KMS-11 (cell line): Measurements from ENCODE around the gene EIF4B.
A peak's percentile ranks its signal among the peaks of the same experiment; 100 is the strongest.

Experiments
- H2AFZ ChIP-seq: fragments of 200-600 bp; sonication (generic); 2 replicates; pipeline ENCODE4 v1.6.1; 2016; ENCODE audit warnings: antibody characterized with exemption, mixed run types, low read depth
- H3K27ac ChIP-seq: fragments of 200-600 bp; sonication (generic); 2 replicates; pipeline ENCODE4 v1.6.1; 2016; ENCODE audit warnings: mild to moderate bottlenecking, mixed run types
- H3K27me3 ChIP-seq: fragments of 200-600 bp; sonication (generic); 2 replicates; pipeline ENCODE4 v1.6.1; 2017; ENCODE audit warnings: mild to moderate bottlenecking, low read depth, mixed run types, moderate library complexity; ENCODE audit not compliant: insufficient read depth
- H3K36me3 ChIP-seq: fragments of 200-600 bp; sonication (generic); 2 replicates; pipeline ENCODE4 v1.6.1; 2017; ENCODE audit warnings: mild to moderate bottlenecking, mixed run types; ENCODE audit not compliant: insufficient read depth
- H3K4me1 ChIP-seq: fragments of 200-600 bp; sonication (generic); 2 replicates; pipeline ENCODE4 v1.6.1; 2016; ENCODE audit warnings: mild to moderate bottlenecking, low read depth, mixed run types; ENCODE audit not compliant: poor library complexity, severe bottlenecking
- H3K4me2 ChIP-seq: fragments of 200-600 bp; sonication (generic); 2 replicates; pipeline ENCODE4 v1.7.0; 2016; ENCODE audit warnings: mild to moderate bottlenecking, mixed run types
- H3K4me3 ChIP-seq: fragments of 200-600 bp; sonication (generic); IDR thresholded peaks from 2 replicates; pipeline ENCODE4 v1.6.1; 2017; ENCODE audit warnings: low read depth, low read length, mixed read lengths; ENCODE audit not compliant: insufficient read depth
- H3K79me2 ChIP-seq: fragments of 200-600 bp; sonication (generic); 2 replicates; pipeline ENCODE4 v1.6.1; 2016; ENCODE audit warnings: low read depth, mixed run types; ENCODE audit not compliant: insufficient read depth
- H3K9ac ChIP-seq: fragments of 200-600 bp; sonication (generic); 2 replicates; pipeline ENCODE4 v1.6.1; 2016; ENCODE audit warnings: mild to moderate bottlenecking, mixed run types
- H4K20me1 ChIP-seq: fragments of 200-600 bp; sonication (generic); 2 replicates; pipeline ENCODE4 v1.6.1; 2016; ENCODE audit warnings: mild to moderate bottlenecking, mixed run types; ENCODE audit not compliant: insufficient read depth
- TF ChIP-seq, protein P1 (sequence below): fragments of 200-600 bp; sonication (generic); conservative IDR thresholded peaks from 2 replicates; pipeline ENCODE4 v1.6.1; 2017; ENCODE audit warnings: low read depth, mild to moderate bottlenecking, antibody characterized with exemption, low read length, moderate library complexity, mixed read lengths

Gene EIF4B

GRCh38 chr12:53042607-53043454 lies 36.6 kb downstream of the EIF4B start:
- H3K36me3 ChIP-seq, result peaks cover 21% of the 10 kb centered on the region; the same call in 1 of the 2 replicates
- H3K9ac ChIP-seq, result no peak overlapping the region
- H3K4me1 ChIP-seq, result peaks cover 70% of the 10 kb centered on the region
- no peaks in the 10 kb centered on the region for H3K79me2 ChIP-seq
- no peaks in the 10 kb centered on the region for H3K27me3 ChIP-seq
- no peaks in the 10 kb centered on the region for H4K20me1 ChIP-seq
- H3K27ac ChIP-seq, result peak overlapping the region; percentile 37; the same call in 1 of the 2 replicates
- TF ChIP-seq, protein P1, sequence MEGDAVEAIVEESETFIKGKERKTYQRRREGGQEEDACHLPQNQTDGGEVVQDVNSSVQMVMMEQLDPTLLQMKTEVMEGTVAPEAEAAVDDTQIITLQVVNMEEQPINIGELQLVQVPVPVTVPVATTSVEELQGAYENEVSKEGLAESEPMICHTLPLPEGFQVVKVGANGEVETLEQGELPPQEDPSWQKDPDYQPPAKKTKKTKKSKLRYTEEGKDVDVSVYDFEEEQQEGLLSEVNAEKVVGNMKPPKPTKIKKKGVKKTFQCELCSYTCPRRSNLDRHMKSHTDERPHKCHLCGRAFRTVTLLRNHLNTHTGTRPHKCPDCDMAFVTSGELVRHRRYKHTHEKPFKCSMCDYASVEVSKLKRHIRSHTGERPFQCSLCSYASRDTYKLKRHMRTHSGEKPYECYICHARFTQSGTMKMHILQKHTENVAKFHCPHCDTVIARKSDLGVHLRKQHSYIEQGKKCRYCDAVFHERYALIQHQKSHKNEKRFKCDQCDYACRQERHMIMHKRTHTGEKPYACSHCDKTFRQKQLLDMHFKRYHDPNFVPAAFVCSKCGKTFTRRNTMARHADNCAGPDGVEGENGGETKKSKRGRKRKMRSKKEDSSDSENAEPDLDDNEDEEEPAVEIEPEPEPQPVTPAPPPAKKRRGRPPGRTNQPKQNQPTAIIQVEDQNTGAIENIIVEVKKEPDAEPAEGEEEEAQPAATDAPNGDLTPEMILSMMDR, result no peak
- no peak overlapping the region for H3K4me3 ChIP-seq
- H2AFZ ChIP-seq, result no peak overlapping the region
- peak overlapping the region; percentile 42 for H3K4me2 ChIP-seq

DNA sequence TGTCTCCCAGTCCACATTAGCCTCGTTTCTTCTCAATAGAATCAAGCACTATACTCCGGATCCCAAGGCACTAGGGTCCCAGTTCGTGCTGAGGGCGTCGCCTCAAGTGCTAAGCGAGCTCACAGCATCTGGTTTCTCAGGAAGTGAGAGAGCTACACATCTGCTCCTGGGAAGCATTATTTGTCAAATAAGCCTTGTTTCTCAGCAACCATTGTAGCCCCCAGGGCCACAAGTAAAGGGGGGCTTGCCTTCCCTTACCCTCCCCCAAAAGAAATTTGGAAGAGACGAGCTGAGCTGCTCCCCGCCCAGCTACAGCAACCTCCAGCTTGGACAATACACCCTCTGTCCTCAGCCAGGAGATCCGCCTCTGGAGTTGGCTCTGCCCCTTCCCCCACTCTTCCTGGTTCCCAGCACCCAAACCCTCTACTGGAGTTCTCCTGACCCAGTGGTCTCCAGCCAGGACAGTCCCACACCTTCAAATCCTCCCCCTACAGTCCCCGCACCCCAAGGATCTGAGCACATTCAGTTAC lies 37.9 kb downstream of the EIF4B start:
- Histone ChIP-seq H3K27ac (no peak overlapping the region), H2AFZ (no peak overlapping the region), H3K79me2 (no peaks in the 10 kb centered on the region), H3K9ac (no peak overlapping the region), H4K20me1 (no peaks in the 10 kb centered on the region), H3K4me3 (no peak overlapping the region), H3K36me3 (peaks cover 12% of the 10 kb centered on the region; the same call in 1 of the 2 replicates), H3K4me1 (peaks cover 66% of the 10 kb centered on the region), H3K4me2 (no peak overlapping the region; the same call in 1 of the 2 replicates), H3K27me3 (no peaks in the 10 kb centered on the region)
- TF ChIP-seq, protein P1, result no peak

- no peak overlapping the region for H3K9ac ChIP-seq
- H3K4me2 ChIP-seq, result no peak overlapping the region
- no peak overlapping the region for H3K27ac ChIP-seq
- H4K20me1 ChIP-seq, result no peaks in the 10 kb centered on the region
- peaks cover 3% of the 10 kb centered on the region; the same call in 1 of the 2 replicates for H3K36me3 ChIP-seq
- no peak overlapping the region for H2AFZ ChIP-seq
- H3K79me2 ChIP-seq, result no peaks in the 10 kb centered on the region
- no peaks in the 10 kb centered on the region for H3K27me3 ChIP-seq
- TF ChIP-seq, protein P1, result no peak
- peaks cover 57% of the 10 kb centered on the region for H3K4me1 ChIP-seq
- H3K4me3 ChIP-seq, result no peak overlapping the region
Measured at GRCh38 chr12:53044896-53045695, 38.8 kb downstream of the EIF4B start.

DNA sequence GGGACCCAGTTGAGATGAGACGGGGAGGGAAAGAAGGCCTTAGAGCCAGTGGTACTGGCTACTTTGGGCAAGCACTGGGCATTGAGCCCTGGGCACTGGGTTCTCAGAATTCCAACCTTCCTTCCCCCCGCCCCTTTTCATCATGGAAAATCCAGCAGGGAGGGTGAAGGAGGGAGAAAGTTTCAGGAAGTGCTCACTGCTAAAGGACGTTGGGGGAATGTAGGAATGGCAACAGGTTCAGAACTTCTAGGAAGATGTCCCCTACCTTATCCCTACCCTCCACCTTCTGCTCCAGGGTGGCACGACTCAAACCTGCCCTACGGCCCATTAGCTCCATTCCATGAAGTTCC lies 39.4 kb downstream of the EIF4B start:
- H3K27me3 ChIP-seq, result no peaks in the 10 kb centered on the region
- H4K20me1 ChIP-seq, result no peaks in the 10 kb centered on the region
- H3K4me2 ChIP-seq, result peak overlapping the region; percentile 99; the same call in 1 of the 2 replicates
- H3K4me3 ChIP-seq, result no peak overlapping the region
- H2AFZ ChIP-seq, result no peak overlapping the region
- H3K36me3 ChIP-seq, result peaks cover under 1% of the 10 kb centered on the region; the same call in 1 of the 2 replicates
- TF ChIP-seq, protein P1, result no peak
- peaks cover 51% of the 10 kb centered on the region for H3K4me1 ChIP-seq
- no peaks in the 10 kb centered on the region for H3K79me2 ChIP-seq
- H3K27ac ChIP-seq, result no peak overlapping the region
- no peak overlapping the region for H3K9ac ChIP-seq
